ENCODE results near the gene GALNT15.

GRCh38 chr3:16279010-16279801 is 104.7 kb downstream of the GALNT15 start:
- no peak for TF ChIP-seq TAF1 (IDR thresholded peaks at IDR 0.05; ENCODE audit: borderline replicate concordance, low read depth, low read length)
- no peak for TF ChIP-seq POLR2A (IDR thresholded peaks at IDR 0.05; ENCODE audit: low read depth, low read length)

Measured in GM12892 (cell line).